Liver (tissue), 9 donors: Measurements from ENCODE around the gene RARS1. TPM values are rescaled to one million over a fixed set of nuclear protein-coding genes. Genes with fewer than 3 reads are reported as not detected.

Experiments used
- DNase-seq: peaks from one replicate; pipeline ENCODE4 v3.0.0-alpha.2; 2017; ENCODE audit warnings: low spot score
- H3K27ac ChIP-seq, 2 donors: one replicate each; pipeline ENCODE4 v1.7.0; 2013; ENCODE audit warnings: inconsistent platforms in 2 of 2, low read length in 2 of 2, control low read depth in 1 of 2, low read depth in 1 of 2, mild to moderate bottlenecking in 1 of 2
- H3K27me3 ChIP-seq, 4 donors: one replicate each; pipeline versions ENCODE4 v1.6.1 to v1.7.0; 2013; ENCODE audit warnings: low read length in 3 of 4, inconsistent platforms in 1 of 4, mild to moderate bottlenecking in 1 of 4, moderate library complexity in 1 of 4; ENCODE audit not compliant: control insufficient read depth in 4 of 4, insufficient read depth in 4 of 4
- H3K36me3 ChIP-seq, 4 donors: one replicate each; pipeline versions ENCODE4 v1.6.1 to v1.7.0; 2013; ENCODE audit warnings: low read length in 3 of 4, mild to moderate bottlenecking in 3 of 4, low read depth in 1 of 4, moderate library complexity in 1 of 4; ENCODE audit not compliant: control insufficient read depth in 4 of 4, insufficient read depth in 3 of 4
- H3K4me1 ChIP-seq, 4 donors: one replicate each; pipeline versions ENCODE4 v1.6.1 to v1.7.0; 2013; ENCODE audit warnings: low read length in 3 of 4, mild to moderate bottlenecking in 3 of 4, moderate library complexity in 1 of 4; ENCODE audit not compliant: control insufficient read depth in 4 of 4, insufficient read depth in 4 of 4
- H3K4me3 ChIP-seq, 3 donors: one replicate each; pipeline versions ENCODE4 v1.6.1 to v1.7.0; 2013; ENCODE audit warnings: low read length in 3 of 3, control low read depth in 1 of 3, low read depth in 1 of 3, mild to moderate bottlenecking in 1 of 3
- H3K9ac ChIP-seq, 2 donors: one replicate each; pipeline ENCODE4 v1.7.0; 2013; ENCODE audit warnings: low read length in 2 of 2, mild to moderate bottlenecking in 2 of 2, moderate library complexity in 2 of 2, control low read depth in 1 of 2, low read depth in 1 of 2
- H3K9me3 ChIP-seq, 4 donors: one replicate each; pipeline versions ENCODE4 v1.6.1 to v1.7.0; 2013; ENCODE audit warnings: low read length in 3 of 4; ENCODE audit not compliant: control insufficient read depth in 4 of 4
- EGR1 ChIP-seq, 2 donors: IDR thresholded peaks; 2 replicates each; pipeline ENCODE4 v1.6.1; 2016 to 2018; ENCODE audit warnings: antibody characterized with exemption in 2 of 2, low read depth in 2 of 2
- FOXA1 ChIP-seq: IDR thresholded peaks from 2 replicates; pipeline ENCODE4 v1.6.1; 2016; ENCODE audit warnings: antibody characterized with exemption
- FOXA2 ChIP-seq: IDR thresholded peaks from 2 replicates; pipeline ENCODE4 v1.6.1; 2016; ENCODE audit warnings: antibody characterized with exemption
- GABPA ChIP-seq, 2 donors: IDR thresholded peaks in 1 of 2; conservative IDR thresholded peaks in 1 of 2; 2 replicates each; pipeline ENCODE4 v1.6.1; 2016; ENCODE audit warnings: antibody characterized with exemption in 2 of 2, mild to moderate bottlenecking in 1 of 2, moderate library complexity in 1 of 2
- HNF4A ChIP-seq, 2 donors: conservative IDR thresholded peaks; 2 replicates each; pipeline ENCODE4 v1.6.1; 2016; ENCODE audit warnings: antibody characterized with exemption in 2 of 2, mild to moderate bottlenecking in 2 of 2
- HNF4G ChIP-seq: IDR thresholded peaks from 2 replicates; pipeline ENCODE4 v1.6.1; 2016; ENCODE audit warnings: antibody characterized with exemption
- JUND ChIP-seq, 2 donors: IDR thresholded peaks; 2 replicates each; pipeline ENCODE4 v1.6.1; 2016; ENCODE audit warnings: antibody characterized with exemption in 2 of 2
- NR2F2 ChIP-seq: IDR thresholded peaks from 2 replicates; pipeline ENCODE4 v1.6.1; 2016; ENCODE audit warnings: antibody characterized with exemption
- RAD21 ChIP-seq, 2 donors: IDR thresholded peaks; 2 replicates each; pipeline ENCODE4 v1.6.1; 2016; ENCODE audit warnings: antibody characterized with exemption in 2 of 2, mild to moderate bottlenecking in 2 of 2
- RXRA ChIP-seq, 2 donors: IDR thresholded peaks; 2 replicates each; pipeline ENCODE4 v1.6.1; 2017 to 2018; ENCODE audit warnings: antibody characterized with exemption in 2 of 2, mild to moderate bottlenecking in 1 of 2
- SP1 ChIP-seq: IDR thresholded peaks from 2 replicates; pipeline ENCODE4 v1.6.1; 2018; ENCODE audit warnings: antibody characterized with exemption, mild to moderate bottlenecking
- TAF1 ChIP-seq: conservative IDR thresholded peaks from 2 replicates; pipeline ENCODE4 v1.6.1; 2016; ENCODE audit warnings: antibody characterized with exemption, mild to moderate bottlenecking
- YY1 ChIP-seq: IDR thresholded peaks from 2 replicates; pipeline ENCODE4 v1.6.1; 2016; ENCODE audit warnings: antibody characterized with exemption, mild to moderate bottlenecking
- WGBS: extraction: QIAGEN DNeasy Blood & Tissue Kit; methylation state at CpG from one replicate; pipeline ENCODE4 v1.1.7; 2013; 5-methylcytosine and 5-hydroxymethylcytosine counted together
- polyA plus RNA-seq, 2 donors: library from polyadenylated mRNA; stranded (reverse) in 1 of 2; unstranded in 1 of 2; fragments of 200-250 nt in 1 of 2; fragments of >200 nt in 1 of 2; fragmentation: Nextera tagmentation in 1 of 2; extraction: Ambion mirVana in 1 of 2; gene quantifications; one replicate each; pipeline versions ENCODE4 v1.2.1 to v1.2.3, GENCODE V29; 2013 to 2015
- total RNA-seq, 2 donors: library from RNA; depleted of rRNA; stranded (reverse); fragments of >200 nt; gene quantifications; one replicate each; pipeline ENCODE4 v1.2.3, GENCODE V29; 2014
- TF ChIP-seq, protein P1 (sequence below): IDR thresholded peaks from 2 replicates; pipeline ENCODE4 v1.6.1; 2016; ENCODE audit warnings: antibody characterized with exemption
- TF ChIP-seq, protein P2 (sequence below): fragments of 150-350 bp; IDR thresholded peaks from 2 replicates; pipeline ENCODE4 v1.5.1; 2017; ENCODE audit warnings: improper control_type of control experiment, low read depth, low read length; ENCODE audit not compliant: missing input control
- TF ChIP-seq, protein P3 (sequence below): IDR thresholded peaks from 2 replicates; pipeline ENCODE4 v1.6.1; 2016; ENCODE audit warnings: antibody characterized with exemption
- TF ChIP-seq, protein P4 (sequence below): IDR thresholded peaks from 2 replicates; pipeline ENCODE4 v1.6.1; 2016; ENCODE audit warnings: antibody characterized with exemption, mild to moderate bottlenecking
- donor health status: healthy.
- donor health status: healthy.
- donor health status: healthy.
- donor health status: healthy.
- donor health status: healthy.

The RARS1 gene
- total and polyA plus RNA-seq, 4 donors: 16.5 to 42.5 (median 30.1) TPM

DNA sequence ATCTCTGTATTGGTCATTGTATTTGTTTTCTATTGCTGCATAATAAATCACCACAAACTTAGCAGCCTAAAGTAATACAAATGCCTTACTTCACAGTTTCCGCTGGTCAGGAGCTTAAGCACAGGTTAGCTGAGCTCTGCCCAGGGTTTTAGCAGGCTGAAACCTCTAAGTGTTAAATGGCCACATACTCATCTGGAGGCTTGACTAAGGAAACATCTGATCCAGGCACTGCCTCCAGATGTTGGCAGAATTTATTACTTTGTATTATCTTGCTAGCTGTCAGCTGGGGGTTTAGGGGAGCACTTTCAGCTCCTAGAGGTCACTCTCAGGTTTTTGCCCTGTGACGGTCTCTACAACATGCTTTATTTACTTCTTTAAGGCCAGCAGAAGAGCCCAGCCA is 23.2 kb upstream of the RARS1 start:
- Histone ChIP-seq H3K9me3 (no peaks in the 10 kb centered on the region), H3K36me3 (peaks cover 13 to 85% (median 42%) of the 10 kb centered on the region in 4 donors), H3K27ac (no peak overlapping the region), H3K4me1 (no peaks in the 10 kb centered on the region), H3K9ac (no peak overlapping the region), H3K4me3 (no peak overlapping the region), H3K27me3 (no peaks in the 10 kb centered on the region)
- TF ChIP-seq EGR1 (IDR thresholded peaks at IDR 0.05; ENCODE audit: low read depth in 2 of 2): no peak
- no peak for TF ChIP-seq FOXA2
- TF ChIP-seq, protein P1, sequence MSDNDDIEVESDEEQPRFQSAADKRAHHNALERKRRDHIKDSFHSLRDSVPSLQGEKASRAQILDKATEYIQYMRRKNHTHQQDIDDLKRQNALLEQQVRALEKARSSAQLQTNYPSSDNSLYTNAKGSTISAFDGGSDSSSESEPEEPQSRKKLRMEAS: no peak
- TF ChIP-seq FOXA1: no peak
- TF ChIP-seq RAD21 (IDR thresholded peaks at IDR 0.05): no peak
- no peak for TF ChIP-seq NR2F2
- TF ChIP-seq RXRA (IDR thresholded peaks at IDR 0.05): no peak
- no peak for TF ChIP-seq TAF1
- TF ChIP-seq, protein P2, sequence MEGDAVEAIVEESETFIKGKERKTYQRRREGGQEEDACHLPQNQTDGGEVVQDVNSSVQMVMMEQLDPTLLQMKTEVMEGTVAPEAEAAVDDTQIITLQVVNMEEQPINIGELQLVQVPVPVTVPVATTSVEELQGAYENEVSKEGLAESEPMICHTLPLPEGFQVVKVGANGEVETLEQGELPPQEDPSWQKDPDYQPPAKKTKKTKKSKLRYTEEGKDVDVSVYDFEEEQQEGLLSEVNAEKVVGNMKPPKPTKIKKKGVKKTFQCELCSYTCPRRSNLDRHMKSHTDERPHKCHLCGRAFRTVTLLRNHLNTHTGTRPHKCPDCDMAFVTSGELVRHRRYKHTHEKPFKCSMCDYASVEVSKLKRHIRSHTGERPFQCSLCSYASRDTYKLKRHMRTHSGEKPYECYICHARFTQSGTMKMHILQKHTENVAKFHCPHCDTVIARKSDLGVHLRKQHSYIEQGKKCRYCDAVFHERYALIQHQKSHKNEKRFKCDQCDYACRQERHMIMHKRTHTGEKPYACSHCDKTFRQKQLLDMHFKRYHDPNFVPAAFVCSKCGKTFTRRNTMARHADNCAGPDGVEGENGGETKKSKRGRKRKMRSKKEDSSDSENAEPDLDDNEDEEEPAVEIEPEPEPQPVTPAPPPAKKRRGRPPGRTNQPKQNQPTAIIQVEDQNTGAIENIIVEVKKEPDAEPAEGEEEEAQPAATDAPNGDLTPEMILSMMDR: no peak
- no peak for TF ChIP-seq HNF4G
- TF ChIP-seq, protein P3, sequence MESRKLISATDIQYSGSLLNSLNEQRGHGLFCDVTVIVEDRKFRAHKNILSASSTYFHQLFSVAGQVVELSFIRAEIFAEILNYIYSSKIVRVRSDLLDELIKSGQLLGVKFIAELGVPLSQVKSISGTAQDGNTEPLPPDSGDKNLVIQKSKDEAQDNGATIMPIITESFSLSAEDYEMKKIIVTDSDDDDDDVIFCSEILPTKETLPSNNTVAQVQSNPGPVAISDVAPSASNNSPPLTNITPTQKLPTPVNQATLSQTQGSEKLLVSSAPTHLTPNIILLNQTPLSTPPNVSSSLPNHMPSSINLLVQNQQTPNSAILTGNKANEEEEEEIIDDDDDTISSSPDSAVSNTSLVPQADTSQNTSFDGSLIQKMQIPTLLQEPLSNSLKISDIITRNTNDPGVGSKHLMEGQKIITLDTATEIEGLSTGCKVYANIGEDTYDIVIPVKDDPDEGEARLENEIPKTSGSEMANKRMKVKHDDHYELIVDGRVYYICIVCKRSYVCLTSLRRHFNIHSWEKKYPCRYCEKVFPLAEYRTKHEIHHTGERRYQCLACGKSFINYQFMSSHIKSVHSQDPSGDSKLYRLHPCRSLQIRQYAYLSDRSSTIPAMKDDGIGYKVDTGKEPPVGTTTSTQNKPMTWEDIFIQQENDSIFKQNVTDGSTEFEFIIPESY: no peak
- TF ChIP-seq, protein P4, sequence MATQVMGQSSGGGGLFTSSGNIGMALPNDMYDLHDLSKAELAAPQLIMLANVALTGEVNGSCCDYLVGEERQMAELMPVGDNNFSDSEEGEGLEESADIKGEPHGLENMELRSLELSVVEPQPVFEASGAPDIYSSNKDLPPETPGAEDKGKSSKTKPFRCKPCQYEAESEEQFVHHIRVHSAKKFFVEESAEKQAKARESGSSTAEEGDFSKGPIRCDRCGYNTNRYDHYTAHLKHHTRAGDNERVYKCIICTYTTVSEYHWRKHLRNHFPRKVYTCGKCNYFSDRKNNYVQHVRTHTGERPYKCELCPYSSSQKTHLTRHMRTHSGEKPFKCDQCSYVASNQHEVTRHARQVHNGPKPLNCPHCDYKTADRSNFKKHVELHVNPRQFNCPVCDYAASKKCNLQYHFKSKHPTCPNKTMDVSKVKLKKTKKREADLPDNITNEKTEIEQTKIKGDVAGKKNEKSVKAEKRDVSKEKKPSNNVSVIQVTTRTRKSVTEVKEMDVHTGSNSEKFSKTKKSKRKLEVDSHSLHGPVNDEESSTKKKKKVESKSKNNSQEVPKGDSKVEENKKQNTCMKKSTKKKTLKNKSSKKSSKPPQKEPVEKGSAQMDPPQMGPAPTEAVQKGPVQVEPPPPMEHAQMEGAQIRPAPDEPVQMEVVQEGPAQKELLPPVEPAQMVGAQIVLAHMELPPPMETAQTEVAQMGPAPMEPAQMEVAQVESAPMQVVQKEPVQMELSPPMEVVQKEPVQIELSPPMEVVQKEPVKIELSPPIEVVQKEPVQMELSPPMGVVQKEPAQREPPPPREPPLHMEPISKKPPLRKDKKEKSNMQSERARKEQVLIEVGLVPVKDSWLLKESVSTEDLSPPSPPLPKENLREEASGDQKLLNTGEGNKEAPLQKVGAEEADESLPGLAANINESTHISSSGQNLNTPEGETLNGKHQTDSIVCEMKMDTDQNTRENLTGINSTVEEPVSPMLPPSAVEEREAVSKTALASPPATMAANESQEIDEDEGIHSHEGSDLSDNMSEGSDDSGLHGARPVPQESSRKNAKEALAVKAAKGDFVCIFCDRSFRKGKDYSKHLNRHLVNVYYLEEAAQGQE: no peak
- no peak for TF ChIP-seq GABPA (IDR thresholded peaks at IDR 0.05 in 1 of 2, conservative IDR thresholded peaks at IDR 0.05 in 1 of 2)
- DNase-seq: no peak
- 97% methylated on average over 2 of the region's 2 CpGs for WGBS

GRCh38 chr5:168464214-168464613 is 22.1 kb upstream of the RARS1 start:
- no peaks in the 10 kb centered on the region for H3K27me3 ChIP-seq
- WGBS: 68% methylated on average over 5 of the region's 5 CpGs
- H3K9me3 ChIP-seq: no peaks in the 10 kb centered on the region
- TF ChIP-seq RXRA (IDR thresholded peaks at IDR 0.05) (no peak), HNF4G (no peak), TAF1 (no peak), JUND (IDR thresholded peaks at IDR 0.05) (no peak), SP1 (no peak), FOXA1 (no peak), GABPA (IDR thresholded peaks at IDR 0.05 in 1 of 2, conservative IDR thresholded peaks at IDR 0.05 in 1 of 2) (no peak), YY1 (no peak), HNF4A (conservative IDR thresholded peaks at IDR 0.05) (no peak), EGR1 (IDR thresholded peaks at IDR 0.05; ENCODE audit: low read depth in 2 of 2) (no peak)
- TF ChIP-seq, protein P3: no peak
- TF ChIP-seq, protein P4: no peak
- TF ChIP-seq, protein P1: no peak
- peaks cover 16 to 84% (median 44%) of the 10 kb centered on the region in 4 donors for H3K36me3 ChIP-seq
- H3K27ac ChIP-seq: no peak overlapping the region
- H3K4me3 ChIP-seq: no peak overlapping the region
- H3K9ac ChIP-seq: no peak overlapping the region
- H3K4me1 ChIP-seq: no peaks in the 10 kb centered on the region
- DNase-seq: no peak
